GM12864 (cell line): ENCODE results near the gene TMEM91.

Experiments used
- DNase-seq: peaks from one replicate; pipeline ENCODE4 v3.0.0-alpha.2; 2011; ENCODE audit warnings: low read depth
- H3K4me3 ChIP-seq: 2 replicates; pipeline ENCODE4 v1.5.1; 2011; ENCODE audit warnings: mild to moderate bottlenecking, low read depth, low read length, control low read depth
- TF ChIP-seq, protein P1 (sequence below): IDR thresholded peaks from 2 replicates; pipeline ENCODE4 v1.5.1; 2011; ENCODE audit warnings: low read depth, mild to moderate bottlenecking, moderate library complexity, low read length, control low read depth, inconsistent platforms; ENCODE audit errors: missing control alignments

TMEM91 gene

DNA sequence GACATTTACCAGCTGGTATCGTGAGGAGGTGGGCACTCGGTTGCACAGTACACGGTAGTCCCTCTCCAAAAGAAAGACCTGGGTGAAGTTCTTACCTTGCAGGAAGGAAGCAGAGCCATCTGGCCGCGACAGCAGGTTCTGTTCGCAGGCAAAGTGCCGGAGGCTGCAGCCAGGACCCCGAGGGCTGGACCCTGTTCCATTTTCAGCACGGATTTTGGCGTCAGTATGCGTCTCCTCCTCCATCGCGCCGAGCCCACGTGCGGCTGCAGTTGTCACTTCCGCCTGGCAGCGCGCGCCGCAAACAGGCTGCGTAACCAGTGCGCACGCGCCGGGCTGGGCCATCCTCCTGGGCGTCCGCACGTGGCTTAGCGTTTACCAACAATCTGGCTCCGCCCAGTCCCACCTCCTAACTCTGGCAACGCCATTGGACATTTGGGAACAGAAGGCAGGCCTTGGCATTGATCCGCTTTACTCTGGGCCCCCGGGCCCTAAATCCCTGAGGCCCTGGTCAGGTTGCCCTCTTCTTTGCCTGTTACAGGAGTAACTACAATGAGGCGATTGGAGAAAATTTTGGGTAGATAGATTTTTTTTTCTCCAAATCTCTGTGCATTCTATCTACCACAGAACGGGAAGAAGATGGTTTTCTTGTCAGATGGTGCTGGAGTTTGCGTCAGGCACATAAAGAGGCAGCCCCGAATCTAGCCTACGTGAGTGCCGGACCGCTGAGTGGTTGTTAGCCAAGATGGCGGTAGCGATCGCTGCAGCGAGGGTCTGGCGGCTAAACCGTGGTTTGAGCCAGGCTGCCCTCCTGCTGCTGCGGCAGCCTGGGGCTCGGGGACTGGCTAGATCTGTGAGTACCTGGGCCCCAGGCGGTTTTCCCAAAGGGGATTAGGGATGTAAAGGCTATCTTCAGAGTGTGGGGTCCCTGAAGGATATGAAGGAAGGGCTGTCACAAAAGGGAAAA, 21.0 kb downstream of the TMEM91 start, which contains the start of the genes BCKDHA and EXOSC5:
Gene BCKDHA, plus strand, starts transcription at position 733 of the 964 bp plus-strand sequence. Its CDS starts 10 bp downstream, at position 743.
Gene EXOSC5, minus strand, starts transcription at position 274 of the 964 bp plus-strand sequence. Its CDS starts 31 bp downstream, at position 243.
- TF ChIP-seq, protein P1, sequence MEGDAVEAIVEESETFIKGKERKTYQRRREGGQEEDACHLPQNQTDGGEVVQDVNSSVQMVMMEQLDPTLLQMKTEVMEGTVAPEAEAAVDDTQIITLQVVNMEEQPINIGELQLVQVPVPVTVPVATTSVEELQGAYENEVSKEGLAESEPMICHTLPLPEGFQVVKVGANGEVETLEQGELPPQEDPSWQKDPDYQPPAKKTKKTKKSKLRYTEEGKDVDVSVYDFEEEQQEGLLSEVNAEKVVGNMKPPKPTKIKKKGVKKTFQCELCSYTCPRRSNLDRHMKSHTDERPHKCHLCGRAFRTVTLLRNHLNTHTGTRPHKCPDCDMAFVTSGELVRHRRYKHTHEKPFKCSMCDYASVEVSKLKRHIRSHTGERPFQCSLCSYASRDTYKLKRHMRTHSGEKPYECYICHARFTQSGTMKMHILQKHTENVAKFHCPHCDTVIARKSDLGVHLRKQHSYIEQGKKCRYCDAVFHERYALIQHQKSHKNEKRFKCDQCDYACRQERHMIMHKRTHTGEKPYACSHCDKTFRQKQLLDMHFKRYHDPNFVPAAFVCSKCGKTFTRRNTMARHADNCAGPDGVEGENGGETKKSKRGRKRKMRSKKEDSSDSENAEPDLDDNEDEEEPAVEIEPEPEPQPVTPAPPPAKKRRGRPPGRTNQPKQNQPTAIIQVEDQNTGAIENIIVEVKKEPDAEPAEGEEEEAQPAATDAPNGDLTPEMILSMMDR, result no peak
- DNase-seq, result peak; percentile 99
- peak within 1 kb of the TSS; percentile 96 for H3K4me3 ChIP-seq

DNA sequence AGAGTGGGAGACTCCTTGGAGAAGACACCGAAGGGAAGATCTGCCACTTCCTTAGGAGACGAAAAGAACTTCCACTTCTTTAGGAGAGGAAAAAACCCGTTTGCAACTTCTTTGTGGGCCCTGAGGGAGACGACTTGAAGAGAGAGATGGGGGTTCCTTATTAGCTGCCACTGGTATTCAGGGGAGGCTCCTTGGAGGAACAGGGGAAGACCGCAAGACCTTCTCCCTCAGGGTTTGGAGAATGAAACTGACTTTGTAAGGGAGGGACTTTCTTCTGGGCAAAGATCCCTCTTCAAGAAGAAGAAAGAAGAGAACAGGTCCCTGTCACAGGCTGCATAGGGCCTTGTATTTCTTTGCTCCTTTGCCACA, 21.7 kb downstream of the TMEM91 start:
- peak overlapping the region; percentile 96 for H3K4me3 ChIP-seq
- no peak for DNase-seq
- TF ChIP-seq, protein P1, result no peak

DNA sequence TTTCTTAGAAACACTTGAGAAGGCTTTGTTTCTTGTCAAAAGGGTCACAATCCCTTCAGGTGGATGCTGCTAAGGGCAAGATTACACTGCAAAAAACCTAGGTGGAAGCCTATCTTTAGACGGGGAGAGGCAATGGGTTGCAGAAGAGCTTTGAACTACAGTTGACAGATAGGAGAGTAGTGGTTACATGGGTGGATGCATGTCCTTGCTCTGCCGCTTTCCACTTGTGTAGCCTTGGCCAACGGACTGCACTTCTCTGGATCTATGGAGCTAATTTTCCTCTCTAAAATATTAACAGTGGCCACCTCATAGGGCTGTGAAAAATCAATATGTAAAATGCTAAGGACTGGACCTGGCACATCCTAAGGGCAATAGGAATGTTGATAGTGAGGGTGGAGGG, 22.3 kb downstream of the TMEM91 start:
- TF ChIP-seq, protein P1, result no peak
- DNase-seq, result no peak
- H3K4me3 ChIP-seq, result peak overlapping the region; percentile 96

DNA sequence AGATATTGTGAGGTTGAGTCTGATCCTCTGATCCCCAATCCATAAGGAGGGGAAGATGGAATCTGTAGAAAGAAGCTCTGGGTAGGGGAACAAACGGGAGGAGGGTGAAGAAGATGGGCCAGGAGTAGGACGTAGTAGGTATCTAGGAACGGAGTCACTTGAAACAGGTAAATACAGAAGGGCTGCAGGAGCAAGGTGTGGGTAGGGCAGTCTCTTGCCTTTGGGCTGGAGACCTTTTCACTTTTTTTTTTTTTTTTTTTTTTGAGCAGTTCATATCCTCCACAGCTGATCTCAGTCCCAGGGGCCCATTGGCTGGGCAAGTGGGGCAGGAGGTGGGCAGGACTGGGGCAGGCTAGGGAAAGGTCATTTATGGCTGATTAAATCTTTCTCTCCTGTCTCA, 22.8 kb downstream of the TMEM91 start:
- DNase-seq, result no peak
- TF ChIP-seq, protein P1, result no peak
- H3K4me3 ChIP-seq, result peak overlapping the region; percentile 96; the same call in 1 of the 2 replicates

DNA sequence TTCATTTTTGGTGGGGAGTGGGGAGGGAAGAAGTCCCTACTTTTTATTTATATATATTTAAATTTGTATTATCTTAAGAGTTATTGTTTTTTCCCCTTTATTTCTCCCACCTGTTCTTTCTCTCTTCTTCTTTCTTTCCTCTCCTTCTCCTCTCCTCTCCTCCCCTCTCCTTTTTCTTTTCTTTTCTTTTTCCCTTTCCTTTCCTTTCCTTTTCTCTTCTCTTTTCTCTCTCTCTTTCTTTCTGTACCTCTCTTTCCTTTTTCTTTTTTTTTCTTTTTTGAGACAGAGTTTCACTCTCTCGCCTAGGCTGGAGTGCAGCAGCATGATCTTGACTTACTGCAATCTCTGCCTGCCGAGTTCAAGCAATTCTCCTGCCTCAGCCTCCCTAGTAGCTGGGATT, 23.2 kb downstream of the TMEM91 start:
- DNase-seq, result no peak
- TF ChIP-seq, protein P1, result no peak
- H3K4me3 ChIP-seq, result no peak overlapping the region

DNA sequence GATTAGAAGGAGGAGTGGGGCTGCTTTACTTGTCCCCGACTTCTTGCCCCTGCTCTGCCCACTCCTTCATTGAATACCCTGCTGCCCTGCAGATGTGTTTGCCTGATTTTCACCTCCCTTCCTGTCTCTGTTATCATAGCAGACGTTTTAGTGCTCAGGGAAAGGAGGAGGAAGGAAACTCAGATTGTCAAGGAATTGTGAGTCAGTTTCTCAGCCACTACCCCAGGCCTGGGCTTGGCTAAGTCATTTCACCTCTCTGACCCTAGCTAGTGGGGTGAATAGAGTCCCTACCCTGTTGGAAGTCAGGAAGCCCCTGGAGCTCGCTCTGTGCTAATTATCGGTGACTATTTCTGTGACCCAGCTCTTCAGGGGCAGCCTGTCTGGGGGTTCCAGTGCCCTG, 25.1 kb downstream of the TMEM91 start:
- TF ChIP-seq, protein P1, result no peak
- H3K4me3 ChIP-seq, result no peak overlapping the region
- no peak for DNase-seq
